Urothelium cell line (cell line): ENCODE measurements around the gene DZIP1.

Source experiments
- DNase-seq: peaks from one replicate; pipeline ENCODE4 v3.0.0; 2011; ENCODE audit warnings: low spot score, mixed read lengths
- FAIRE-seq: peaks from 2 replicates; lab custom pipeline; 2011; peaks lifted over from hg19 to GRCh38; lab: Jason Lieb, UNC

DZIP1 gene

GRCh38 chr13:95552539-95553441 lies 91.7 kb downstream of the DZIP1 start, which contains the start of gene CLDN10:
Gene CLDN10 (plus strand): TSS chr13:95552720. CDS start chr13:95552754, 34 bp downstream.
- FAIRE-seq (no peak), DNase-seq (no peak)

DNA sequence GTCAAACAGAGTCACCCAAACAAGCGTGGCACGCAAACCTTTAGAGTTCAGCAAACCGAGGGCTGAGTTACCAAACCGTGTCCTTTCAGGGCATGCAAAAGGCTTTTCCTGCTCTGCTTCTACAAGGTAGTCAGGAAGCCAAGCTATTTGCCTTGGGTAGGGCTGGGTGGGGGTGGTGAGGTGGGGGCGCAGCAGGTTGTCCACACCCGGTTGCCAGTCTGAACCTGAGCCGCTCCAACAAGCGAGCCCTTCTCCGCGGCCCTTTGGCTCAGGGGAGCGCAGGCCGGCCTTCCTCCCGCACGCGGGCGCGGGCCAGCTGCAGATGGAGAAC lies 92.3 kb downstream of the DZIP1 start:
- FAIRE-seq, result no peak
- DNase-seq, result no peak

DNA sequence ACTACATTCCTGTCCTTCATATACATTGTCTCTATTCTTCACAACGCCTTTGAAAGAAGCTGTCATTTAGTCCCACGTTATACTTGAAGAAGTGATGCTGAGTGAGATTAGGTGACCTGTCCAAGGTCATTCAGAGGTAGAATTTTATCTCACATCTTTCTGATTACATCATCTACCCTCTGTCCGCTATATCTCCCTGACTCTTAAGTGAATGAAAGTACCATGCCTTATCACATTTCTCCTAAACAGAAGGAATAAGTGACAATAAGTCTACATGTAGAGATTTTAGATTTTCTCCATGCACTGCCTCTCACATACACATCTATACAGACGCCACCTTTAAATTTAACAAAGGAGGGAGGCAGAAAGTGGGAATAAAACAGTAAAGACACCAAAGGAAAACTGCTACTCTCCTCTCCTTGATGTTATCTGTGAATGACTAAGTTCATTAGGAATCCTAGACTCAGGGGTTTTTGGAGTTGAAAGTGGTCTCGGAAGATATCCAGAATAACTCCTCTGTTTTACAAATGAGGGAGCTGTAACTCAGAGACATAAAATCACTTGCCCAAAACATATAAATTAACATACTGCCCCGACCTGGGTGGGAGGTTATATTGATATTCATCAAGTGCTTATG lies 96.9 kb downstream of the DZIP1 start:
- no peak for DNase-seq
- FAIRE-seq, result no peak

GRCh38 chr13:95546919-95547318 lies 97.6 kb downstream of the DZIP1 start:
- FAIRE-seq (no peak), DNase-seq (no peak)

- DNase-seq (no peak), FAIRE-seq (no peak)
Observed at GRCh38 chr13:95544293-95544692, 100.2 kb downstream of the DZIP1 start.

- FAIRE-seq, result no peak
- no peak for DNase-seq
Observed at GRCh38 chr13:95541911-95542474, 102.5 kb downstream of the DZIP1 start.

- FAIRE-seq (no peak), DNase-seq (no peak)
Observed at GRCh38 chr13:95541308-95541707, 103.2 kb downstream of the DZIP1 start.

DNA sequence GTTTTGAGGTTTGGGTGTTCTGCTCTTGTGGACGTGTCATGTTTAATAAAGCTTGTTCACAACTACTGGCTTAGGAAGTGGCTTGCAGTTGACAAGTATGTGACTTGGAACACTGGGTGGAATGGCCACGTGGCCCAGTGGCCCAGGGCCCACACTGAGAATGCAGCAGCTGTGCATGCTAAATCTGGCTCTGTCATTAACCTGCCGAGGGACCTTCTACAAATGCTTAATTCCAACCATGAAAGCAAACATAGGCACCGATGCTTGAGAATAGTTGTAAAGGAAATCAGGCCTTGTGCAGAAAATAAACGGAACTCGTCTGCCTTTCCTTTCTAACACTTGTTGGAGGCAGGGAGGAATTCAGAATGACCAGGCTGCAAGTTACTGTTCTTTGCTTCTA lies 103.6 kb downstream of the DZIP1 start:
- FAIRE-seq, result no peak
- no peak for DNase-seq

DNA sequence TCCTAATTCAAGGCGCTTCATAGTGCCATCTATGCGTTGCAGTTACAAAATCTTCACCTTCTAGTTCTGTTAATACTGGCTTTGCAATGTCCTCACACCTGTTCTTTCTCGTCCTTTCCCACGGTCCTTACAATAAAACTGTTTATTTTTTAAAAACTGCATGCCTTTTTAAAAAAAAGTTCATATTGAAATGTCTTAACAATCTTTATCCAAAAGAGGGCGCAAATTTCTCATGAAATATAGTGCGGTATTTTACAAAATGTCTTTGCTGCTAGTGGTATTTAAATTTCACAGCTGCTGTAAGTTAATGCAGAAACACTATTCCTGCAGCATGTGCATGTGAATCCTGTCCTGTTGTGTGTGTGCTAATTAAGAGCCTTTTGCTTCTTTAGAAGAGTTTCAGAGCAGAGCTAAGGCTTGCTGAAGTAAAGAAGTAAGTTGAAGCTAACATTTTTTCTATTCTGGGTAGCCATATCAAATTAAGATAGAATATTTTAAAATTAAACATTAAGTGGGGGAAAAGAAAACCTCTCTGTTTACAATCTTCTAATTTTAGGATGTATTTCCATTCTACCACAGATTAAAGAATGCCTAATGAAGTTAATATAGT lies 107.8 kb downstream of the DZIP1 start:
- no peak for DNase-seq
- FAIRE-seq, result no peak

DNA sequence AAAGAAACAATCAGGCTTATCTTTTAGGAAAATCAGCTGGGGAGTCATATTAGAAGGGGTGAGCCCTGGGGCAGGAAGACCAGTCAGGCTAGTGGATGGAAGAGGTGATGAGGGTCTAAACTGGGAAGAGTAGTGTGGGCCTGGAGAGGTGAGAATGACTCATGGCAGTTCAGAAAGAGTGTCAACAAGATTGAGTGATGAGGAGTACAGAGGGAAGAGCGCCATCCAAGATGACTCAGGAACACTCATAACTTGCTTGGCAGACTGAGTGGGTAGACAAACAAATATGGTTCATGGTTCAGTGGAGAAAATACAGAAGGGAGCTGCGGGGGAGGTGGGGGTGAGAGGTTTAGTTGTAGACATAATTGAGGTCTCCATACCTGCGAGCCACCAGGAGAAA lies 109.3 kb downstream of the DZIP1 start:
- FAIRE-seq (no peak), DNase-seq (peak; percentile 44)

- no peak for FAIRE-seq
- no peak for DNase-seq
Observed at GRCh38 chr13:95533545-95534160, 110.9 kb downstream of the DZIP1 start.

- peak; percentile 44 for DNase-seq
- no peak for FAIRE-seq
Observed at GRCh38 chr13:95530178-95530577, 114.3 kb downstream of the DZIP1 start.
